Chondrocyte (in vitro differentiated cells): Measurements from ENCODE around the gene SLC22A23. TPM values are rescaled to one million over a fixed set of nuclear protein-coding genes. Genes with fewer than 3 reads are reported as not detected.
A peak's percentile ranks its signal among the peaks of the same experiment; 100 is the strongest.

Source experiments
- DNase-seq: peaks from one replicate; pipeline ENCODE4 v3.0.0; 2021; ENCODE audit warnings: mixed read lengths, low spot score
- H3K27ac Mint-ChIP-seq: one replicate; pipeline ENCODE4 v1.8.0; 2021; ENCODE audit warnings: mild to moderate bottlenecking, moderate library complexity, mixed read lengths; ENCODE audit not compliant: unreplicated experiment
- H3K27me3 Mint-ChIP-seq: 2 replicates; pipeline ENCODE4 v1.8.0; 2021; ENCODE audit warnings: low read depth, mixed read lengths
- H3K36me3 Mint-ChIP-seq: 2 replicates; pipeline ENCODE4 v1.8.0; 2021; ENCODE audit warnings: low read depth, mixed read lengths
- H3K4me1 Mint-ChIP-seq: 2 replicates; pipeline ENCODE4 v1.8.0; 2021; ENCODE audit warnings: low read depth, mild to moderate bottlenecking, mixed read lengths
- H3K4me3 Mint-ChIP-seq: one replicate; pipeline ENCODE4 v1.8.0; 2021; ENCODE audit warnings: mild to moderate bottlenecking, moderate library complexity, mixed read lengths; ENCODE audit not compliant: unreplicated experiment
- H3K9me3 Mint-ChIP-seq: 2 replicates; pipeline ENCODE4 v1.8.0; 2021; ENCODE audit warnings: low read depth, mixed read lengths
- total RNA-seq: library from RNA; stranded (reverse); gene quantifications from 3 replicates; pipeline ENCODE4 v1.2.1, GENCODE V29; 2021
- TF ChIP-seq, protein P1 (sequence below): fragments of 200-600 bp; sonication (generic); IDR thresholded peaks from 2 replicates; pipeline ENCODE4 v1.5.0; 2021; ENCODE audit warnings: antibody characterized with exemption, mild to moderate bottlenecking, moderate library complexity

SLC22A23 gene
- total RNA-seq, 1 donor from 2014 or later, result 36.4 TPM

DNA sequence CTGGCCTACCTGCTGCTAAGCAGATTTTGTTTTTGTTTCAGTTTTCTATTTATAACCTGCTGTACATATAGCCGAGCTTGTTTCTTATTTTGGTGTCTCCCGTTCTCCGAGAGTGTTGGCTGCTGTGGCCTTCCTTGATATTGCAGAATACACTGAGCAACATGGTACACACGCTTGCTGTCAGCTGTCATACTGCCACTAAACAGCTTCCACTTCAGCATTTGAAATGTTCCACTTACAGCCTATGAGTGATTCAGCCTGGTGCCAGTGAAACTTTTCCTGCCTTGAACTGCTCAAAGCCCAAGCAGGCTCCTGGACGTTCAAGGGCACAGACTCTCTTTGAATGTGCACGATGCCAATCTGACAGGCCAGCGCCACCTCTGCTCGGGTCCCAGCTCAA is 111.0 kb downstream of the SLC22A23 start:
- no peaks in the 10 kb centered on the region for H3K9me3 Mint-ChIP-seq
- H3K27ac Mint-ChIP-seq, result no peak overlapping the region
- H3K27me3 Mint-ChIP-seq, result no peaks in the 10 kb centered on the region
- DNase-seq, result no peak
- no peak overlapping the region for H3K4me3 Mint-ChIP-seq
- peaks cover 56% of the 10 kb centered on the region for H3K4me1 Mint-ChIP-seq
- TF ChIP-seq, protein P1, sequence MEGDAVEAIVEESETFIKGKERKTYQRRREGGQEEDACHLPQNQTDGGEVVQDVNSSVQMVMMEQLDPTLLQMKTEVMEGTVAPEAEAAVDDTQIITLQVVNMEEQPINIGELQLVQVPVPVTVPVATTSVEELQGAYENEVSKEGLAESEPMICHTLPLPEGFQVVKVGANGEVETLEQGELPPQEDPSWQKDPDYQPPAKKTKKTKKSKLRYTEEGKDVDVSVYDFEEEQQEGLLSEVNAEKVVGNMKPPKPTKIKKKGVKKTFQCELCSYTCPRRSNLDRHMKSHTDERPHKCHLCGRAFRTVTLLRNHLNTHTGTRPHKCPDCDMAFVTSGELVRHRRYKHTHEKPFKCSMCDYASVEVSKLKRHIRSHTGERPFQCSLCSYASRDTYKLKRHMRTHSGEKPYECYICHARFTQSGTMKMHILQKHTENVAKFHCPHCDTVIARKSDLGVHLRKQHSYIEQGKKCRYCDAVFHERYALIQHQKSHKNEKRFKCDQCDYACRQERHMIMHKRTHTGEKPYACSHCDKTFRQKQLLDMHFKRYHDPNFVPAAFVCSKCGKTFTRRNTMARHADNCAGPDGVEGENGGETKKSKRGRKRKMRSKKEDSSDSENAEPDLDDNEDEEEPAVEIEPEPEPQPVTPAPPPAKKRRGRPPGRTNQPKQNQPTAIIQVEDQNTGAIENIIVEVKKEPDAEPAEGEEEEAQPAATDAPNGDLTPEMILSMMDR, result no peak
- peaks cover 3% of the 10 kb centered on the region for H3K36me3 Mint-ChIP-seq

DNA sequence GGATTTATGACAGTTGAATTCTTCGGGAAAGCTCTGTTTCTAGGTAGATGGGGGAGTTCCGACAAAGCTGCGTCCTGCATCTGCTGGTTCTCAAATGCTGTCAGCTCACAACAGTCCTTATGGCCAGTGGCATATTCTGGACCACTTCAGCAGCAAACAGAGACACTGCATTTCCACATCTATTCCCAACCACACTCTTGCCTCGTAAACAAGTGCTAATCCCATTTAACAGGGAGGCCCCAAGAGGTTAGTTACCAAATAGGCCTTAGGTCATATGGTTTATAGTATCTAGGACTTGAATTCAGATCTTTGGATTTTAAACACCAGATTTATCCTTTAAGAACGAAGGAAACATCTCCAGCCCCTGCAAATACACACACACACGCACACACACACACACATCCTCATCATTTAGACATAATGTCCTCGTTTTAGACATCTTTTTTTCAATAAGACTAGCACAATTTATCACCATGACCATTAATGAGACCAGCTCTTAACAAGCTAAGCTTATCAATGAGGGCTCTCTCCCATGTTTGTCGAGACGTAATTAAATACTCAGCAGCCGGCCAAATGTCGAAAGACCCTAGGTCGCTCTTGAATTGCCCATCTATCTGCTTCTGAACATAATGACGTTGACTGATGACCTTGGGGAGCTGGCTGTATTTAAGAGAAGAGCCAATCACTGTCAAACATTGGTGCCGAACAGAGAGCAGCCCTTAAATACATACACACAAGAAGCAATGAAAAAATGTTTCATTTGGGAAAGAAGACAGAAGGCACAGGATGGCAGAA is 113.6 kb downstream of the SLC22A23 start:
- H3K4me3 Mint-ChIP-seq, result no peak overlapping the region
- no peaks in the 10 kb centered on the region for H3K9me3 Mint-ChIP-seq
- peaks cover 56% of the 10 kb centered on the region for H3K4me1 Mint-ChIP-seq
- H3K27me3 Mint-ChIP-seq, result no peaks in the 10 kb centered on the region
- H3K27ac Mint-ChIP-seq, result no peak overlapping the region
- no peaks in the 10 kb centered on the region for H3K36me3 Mint-ChIP-seq
- TF ChIP-seq, protein P1, result no peak
- no peak for DNase-seq

- Mint-ChIP-seq H3K27me3 (no peaks in the 10 kb centered on the region), H3K36me3 (no peaks in the 10 kb centered on the region), H3K4me1 (peaks cover 57% of the 10 kb centered on the region), H3K27ac (peak overlapping the region; percentile 91), H3K4me3 (peak overlapping the region; percentile 5), H3K9me3 (no peaks in the 10 kb centered on the region)
- no peak for DNase-seq
- TF ChIP-seq, protein P1, result no peak
Observed at GRCh38 chr6:3341467-3341866, 115.4 kb downstream of the SLC22A23 start.

GRCh38 chr6:3340894-3341293 is 116.0 kb downstream of the SLC22A23 start:
- Mint-ChIP-seq H3K4me1 (peaks cover 51% of the 10 kb centered on the region), H3K4me3 (peak overlapping the region; percentile 2), H3K9me3 (no peaks in the 10 kb centered on the region), H3K27ac (peak overlapping the region; percentile 91), H3K27me3 (no peaks in the 10 kb centered on the region), H3K36me3 (no peaks in the 10 kb centered on the region)
- TF ChIP-seq, protein P1, result no peak
- no peak for DNase-seq

DNA sequence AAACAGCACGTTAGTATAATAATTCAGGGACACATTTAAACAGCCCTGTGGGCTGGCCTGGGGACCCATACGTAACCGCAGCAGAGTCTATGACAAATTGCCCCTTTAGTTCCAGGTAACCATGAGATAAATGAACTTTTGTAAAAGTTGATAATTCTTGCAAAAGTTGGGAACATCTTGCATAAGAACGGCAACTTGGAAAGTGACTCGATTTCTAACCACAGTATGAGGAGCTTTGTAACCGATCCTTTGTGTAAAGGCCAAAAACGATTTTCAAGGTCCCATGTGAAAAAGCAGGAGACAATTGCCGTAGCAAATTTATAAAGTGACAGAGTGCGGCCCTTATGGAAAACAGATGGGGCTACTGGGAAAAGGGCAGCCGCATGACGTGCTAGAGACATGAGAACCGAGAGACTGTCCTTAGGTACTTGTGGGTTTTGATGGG is 116.5 kb downstream of the SLC22A23 start:
- Mint-ChIP-seq H3K27ac (peak overlapping the region; percentile 91), H3K9me3 (no peaks in the 10 kb centered on the region)

More for the DNA sequence above, 116.5 kb downstream of the SLC22A23 start:
- no peak for DNase-seq
- Mint-ChIP-seq H3K36me3 (no peaks in the 10 kb centered on the region), H3K27me3 (no peaks in the 10 kb centered on the region), H3K4me3 (peak overlapping the region; percentile 2), H3K4me1 (peaks cover 49% of the 10 kb centered on the region)
- TF ChIP-seq, protein P1, result no peak
